ENCODE results near the gene LOC101059915.

LOC101059915 gene

GRCh38 chrX:71627588-71628404 is 39.5 kb upstream of the LOC101059915 start:
- intact Hi-C loops (cut with DNase I; ENCODE audit: low total_unique reads) (no loop called here), in situ Hi-C loops (cut with MboI; ENCODE audit: low sequenced_read_pairs in 4 of 4) (no loop called here)
- Histone ChIP-seq H3K27ac (no peak overlapping the region), H3K4me1 (peaks cover 4 to 7% of the 10 kb centered on the region in 2 donors), H3K4me3 (no peak overlapping the region), H3K36me3 (no peaks in the 10 kb centered on the region), H3K27me3 (peaks cover 0 to 3% (median 0%) of the 10 kb centered on the region in 3 donors), H3K9me3 (no peaks in the 10 kb centered on the region)
- no peak for TF ChIP-seq CTCF (IDR thresholded peaks at IDR 0.05 in 4 of 5, conservative IDR thresholded peaks at IDR 0.05 in 1 of 5)
- no peak for TF ChIP-seq POLR2A (IDR thresholded peaks at IDR 0.05)
- ATAC-seq (no peak), DNase-seq (no peak)

GRCh38 chrX:71629467-71629866 is 37.9 kb upstream of the LOC101059915 start:
- Histone ChIP-seq H3K27ac (no peak overlapping the region), H3K4me1 (no peaks in the 10 kb centered on the region), H3K9me3 (no peaks in the 10 kb centered on the region), H3K36me3 (no peaks in the 10 kb centered on the region), H3K4me3 (no peak overlapping the region), H3K27me3 (peaks cover 0 to 3% (median 0%) of the 10 kb centered on the region in 3 donors)
- ATAC-seq (no peak), DNase-seq (no peak)
- no peak for TF ChIP-seq CTCF (IDR thresholded peaks at IDR 0.05 in 4 of 5, conservative IDR thresholded peaks at IDR 0.05 in 1 of 5)
- intact Hi-C loops (cut with DNase I; ENCODE audit: low total_unique reads) (no loop called here), in situ Hi-C loops (cut with MboI; ENCODE audit: low sequenced_read_pairs in 4 of 4) (no loop called here)

DNA sequence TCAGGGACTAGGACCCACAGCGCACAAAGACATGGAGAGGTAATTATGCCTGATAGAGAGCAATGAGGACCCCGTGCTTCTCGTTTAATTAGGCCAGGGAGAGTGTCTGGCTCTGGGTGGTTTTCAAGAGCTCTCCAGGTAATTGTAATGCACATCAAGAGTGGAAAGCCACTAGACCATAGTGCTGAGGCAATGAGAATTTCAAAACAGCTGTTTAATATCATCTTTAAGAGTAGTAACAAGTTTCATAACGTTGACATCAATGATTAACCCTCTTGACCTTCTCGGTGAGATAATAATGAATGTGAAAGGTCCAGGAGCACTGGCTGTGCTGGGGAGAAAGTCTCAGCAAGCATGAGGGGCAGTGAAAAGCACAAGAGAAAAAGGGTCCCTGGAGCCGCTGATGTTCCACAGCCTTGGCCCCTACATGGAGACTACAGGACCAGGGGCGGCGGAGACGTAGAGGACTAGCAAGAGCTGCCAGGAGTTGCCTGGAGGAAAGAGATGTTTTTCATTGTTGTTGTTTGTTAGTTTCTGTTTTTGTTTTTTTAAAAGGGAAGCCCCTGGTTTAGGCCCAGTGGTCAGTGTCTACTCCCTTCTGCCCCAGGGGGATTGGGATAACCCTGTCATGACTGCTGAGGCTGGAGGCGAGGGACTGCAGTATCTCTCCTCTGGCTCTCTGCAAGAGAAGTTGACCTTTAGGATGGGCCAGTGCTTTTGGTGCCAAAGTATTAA is 34.3 kb upstream of the LOC101059915 start:
- intact Hi-C loops (cut with DNase I; ENCODE audit: low total_unique reads), result no loop called here
- no peaks in the 10 kb centered on the region for H3K9me3 ChIP-seq
- in situ Hi-C loops (cut with MboI; ENCODE audit: low sequenced_read_pairs in 4 of 4), result no loop called here
- no peaks in the 10 kb centered on the region for H3K36me3 ChIP-seq
- no peak for ATAC-seq
- peaks cover 5 to 12% of the 10 kb centered on the region in 2 donors for H3K4me1 ChIP-seq
- no peak overlapping the region for H3K4me3 ChIP-seq
- no peak for DNase-seq
- H3K27ac ChIP-seq, result peak overlapping the region; percentile 11 to 84 (median 60)
- no peak for TF ChIP-seq POLR2A (IDR thresholded peaks at IDR 0.05)
- no peak for TF ChIP-seq CTCF (IDR thresholded peaks at IDR 0.05 in 4 of 5, conservative IDR thresholded peaks at IDR 0.05 in 1 of 5)
- H3K27me3 ChIP-seq, result peaks cover 0 to 3% (median 0%) of the 10 kb centered on the region in 3 donors

GRCh38 chrX:71634366-71634765 is 33.0 kb upstream of the LOC101059915 start:
- Histone ChIP-seq H3K36me3 (no peaks in the 10 kb centered on the region), H3K27ac (peak overlapping the region; percentile 53 to 84 (median 62)), H3K9me3 (no peaks in the 10 kb centered on the region), H3K4me1 (peaks cover 5 to 14% of the 10 kb centered on the region in 2 donors), H3K27me3 (peaks cover 0 to 3% (median 0%) of the 10 kb centered on the region in 3 donors), H3K4me3 (no peak overlapping the region)
- intact Hi-C loops (cut with DNase I; ENCODE audit: low total_unique reads), result no loop called here
- TF ChIP-seq CTCF (IDR thresholded peaks at IDR 0.05 in 4 of 5, conservative IDR thresholded peaks at IDR 0.05 in 1 of 5), result no peak
- no peak for TF ChIP-seq POLR2A (IDR thresholded peaks at IDR 0.05)
- DNase-seq (peak; percentile 18 to 82), ATAC-seq (peak; percentile 76 to 82)
- in situ Hi-C loops (cut with MboI; ENCODE audit: low sequenced_read_pairs in 4 of 4), result no loop called here
